Measurements from ENCODE around the gene FBLN1.

The FBLN1 gene

DNA sequence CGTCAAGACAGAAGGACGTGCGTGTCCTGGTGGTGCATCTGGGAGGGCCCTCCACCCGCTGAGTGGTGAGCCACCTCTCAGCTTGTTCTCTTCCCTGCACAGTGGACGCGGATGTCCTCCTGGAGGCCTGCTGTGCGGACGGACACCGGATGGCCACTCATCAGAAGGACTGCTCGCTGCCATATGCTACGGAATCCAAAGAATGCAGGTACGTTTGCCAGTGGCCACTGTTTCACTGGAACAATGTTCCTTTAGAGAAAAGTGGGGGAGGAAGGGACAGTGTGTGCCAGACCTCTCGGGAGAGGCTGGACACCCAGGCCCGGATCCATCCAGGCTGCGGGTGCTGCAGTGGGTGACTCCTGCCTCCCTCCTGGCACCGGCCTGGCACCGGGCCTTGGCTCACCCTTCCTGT is 15.9 kb downstream of the FBLN1 start:
- no peak overlapping the region for H3K4me3 ChIP-seq (ENCODE audit: low read length)

DNA sequence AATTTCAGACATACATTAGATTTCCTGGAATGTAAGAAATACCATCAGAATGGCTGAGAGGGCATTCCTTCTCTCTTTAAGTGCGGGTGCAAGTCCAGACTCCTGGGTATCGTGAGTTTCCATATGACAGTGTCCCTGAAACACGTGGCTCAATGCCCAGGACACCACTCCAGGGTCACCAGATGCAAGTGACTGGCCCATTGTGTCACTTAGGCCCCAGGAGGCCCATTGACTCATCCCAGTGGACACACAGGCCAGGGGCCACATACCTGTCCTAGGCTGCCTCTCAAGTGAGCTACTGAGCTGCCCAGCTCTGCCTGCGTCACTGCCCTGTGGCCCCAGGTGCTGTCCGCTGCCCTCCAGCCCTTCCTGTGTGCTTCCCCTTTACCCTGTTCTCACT is 18.5 kb downstream of the FBLN1 start:
- Histone ChIP-seq H3K4me3 (ENCODE audit: low read length) (no peak overlapping the region), H3K4me2 (ENCODE audit: low read length) (no peak overlapping the region), H3K9ac (ENCODE audit: low read length) (no peak overlapping the region), H3K36me3 (replicated peaks; ENCODE audit: low read depth, low read length) (no peaks in the 10 kb centered on the region), H3K4me1 (ENCODE audit: low read length) (no peaks in the 10 kb centered on the region), H2AFZ (ENCODE audit: low read depth, low read length) (no peak overlapping the region), H3K27ac (ENCODE audit: low read length) (no peak overlapping the region), H3K27me3 (ENCODE audit: low read depth, low read length) (peaks cover 38% of the 10 kb centered on the region), H4K20me1 (ENCODE audit: insufficient read depth, low read length) (no peaks in the 10 kb centered on the region), H3K79me2 (ENCODE audit: low read length) (no peaks in the 10 kb centered on the region), H3K9me3 (ENCODE audit: insufficient read depth, low read length) (no peaks in the 10 kb centered on the region)
- TF ChIP-seq, protein P1, sequence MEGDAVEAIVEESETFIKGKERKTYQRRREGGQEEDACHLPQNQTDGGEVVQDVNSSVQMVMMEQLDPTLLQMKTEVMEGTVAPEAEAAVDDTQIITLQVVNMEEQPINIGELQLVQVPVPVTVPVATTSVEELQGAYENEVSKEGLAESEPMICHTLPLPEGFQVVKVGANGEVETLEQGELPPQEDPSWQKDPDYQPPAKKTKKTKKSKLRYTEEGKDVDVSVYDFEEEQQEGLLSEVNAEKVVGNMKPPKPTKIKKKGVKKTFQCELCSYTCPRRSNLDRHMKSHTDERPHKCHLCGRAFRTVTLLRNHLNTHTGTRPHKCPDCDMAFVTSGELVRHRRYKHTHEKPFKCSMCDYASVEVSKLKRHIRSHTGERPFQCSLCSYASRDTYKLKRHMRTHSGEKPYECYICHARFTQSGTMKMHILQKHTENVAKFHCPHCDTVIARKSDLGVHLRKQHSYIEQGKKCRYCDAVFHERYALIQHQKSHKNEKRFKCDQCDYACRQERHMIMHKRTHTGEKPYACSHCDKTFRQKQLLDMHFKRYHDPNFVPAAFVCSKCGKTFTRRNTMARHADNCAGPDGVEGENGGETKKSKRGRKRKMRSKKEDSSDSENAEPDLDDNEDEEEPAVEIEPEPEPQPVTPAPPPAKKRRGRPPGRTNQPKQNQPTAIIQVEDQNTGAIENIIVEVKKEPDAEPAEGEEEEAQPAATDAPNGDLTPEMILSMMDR (IDR thresholded peaks at IDR 0.05; ENCODE audit: low read depth, low read length): no peak
- TF ChIP-seq EZH2phosphoT487 (IDR thresholded peaks at IDR 0.05; ENCODE audit: low read depth): no peak

More for the DNA sequence above, 15.9 kb downstream of the FBLN1 start:
- Histone ChIP-seq H3K9me3 (ENCODE audit: insufficient read depth, low read length) (no peaks in the 10 kb centered on the region), H3K4me1 (ENCODE audit: low read length) (no peaks in the 10 kb centered on the region), H2AFZ (ENCODE audit: low read depth, low read length) (no peak overlapping the region), H3K27ac (ENCODE audit: low read length) (no peak overlapping the region), H3K27me3 (ENCODE audit: low read depth, low read length) (peaks cover 54% of the 10 kb centered on the region), H3K36me3 (replicated peaks; ENCODE audit: low read depth, low read length) (no peaks in the 10 kb centered on the region), H3K4me2 (ENCODE audit: low read length) (no peak overlapping the region), H4K20me1 (ENCODE audit: insufficient read depth, low read length) (no peaks in the 10 kb centered on the region), H3K79me2 (ENCODE audit: low read length) (no peaks in the 10 kb centered on the region), H3K9ac (ENCODE audit: low read length) (no peak overlapping the region)
- TF ChIP-seq, protein P1 (IDR thresholded peaks at IDR 0.05; ENCODE audit: low read depth, low read length): no peak
- TF ChIP-seq EZH2phosphoT487 (IDR thresholded peaks at IDR 0.05; ENCODE audit: low read depth): no peak

DNA sequence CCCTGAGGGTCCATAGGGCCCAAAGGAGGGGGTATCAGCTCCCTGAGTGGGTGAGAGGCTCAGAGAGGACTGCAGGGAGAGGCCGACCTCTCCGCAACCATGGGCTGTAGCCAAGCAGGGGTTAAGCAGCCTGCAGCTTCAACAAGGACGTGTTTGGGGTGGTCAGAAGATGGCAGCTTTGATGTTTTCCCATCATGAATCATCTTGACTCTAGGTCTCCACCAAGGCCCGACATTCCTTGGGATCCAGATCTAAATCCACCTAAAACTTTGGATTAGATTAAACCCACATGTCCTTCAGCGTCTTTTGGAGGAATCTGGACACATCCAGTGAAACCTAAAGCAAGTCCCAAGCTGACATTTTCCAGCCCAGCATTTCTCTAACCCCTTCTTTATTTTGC is 19.8 kb downstream of the FBLN1 start:
- no peaks in the 10 kb centered on the region for H4K20me1 ChIP-seq (ENCODE audit: insufficient read depth, low read length)
- peaks cover 25% of the 10 kb centered on the region for H3K27me3 ChIP-seq (ENCODE audit: low read depth, low read length)
- H3K36me3 ChIP-seq (replicated peaks; ENCODE audit: low read depth, low read length): no peaks in the 10 kb centered on the region
- H2AFZ ChIP-seq (ENCODE audit: low read depth, low read length): no peak overlapping the region
- TF ChIP-seq EZH2phosphoT487 (IDR thresholded peaks at IDR 0.05; ENCODE audit: low read depth): no peak
- TF ChIP-seq, protein P1 (IDR thresholded peaks at IDR 0.05; ENCODE audit: low read depth, low read length): no peak
- no peaks in the 10 kb centered on the region for H3K79me2 ChIP-seq (ENCODE audit: low read length)
- no peak overlapping the region for H3K9ac ChIP-seq (ENCODE audit: low read length)
- H3K4me2 ChIP-seq (ENCODE audit: low read length): no peak overlapping the region
- no peaks in the 10 kb centered on the region for H3K4me1 ChIP-seq (ENCODE audit: low read length)
- H3K9me3 ChIP-seq (ENCODE audit: insufficient read depth, low read length): no peaks in the 10 kb centered on the region
- H3K4me3 ChIP-seq (ENCODE audit: low read length): no peak overlapping the region
- H3K27ac ChIP-seq (ENCODE audit: low read length): no peak overlapping the region

DNA sequence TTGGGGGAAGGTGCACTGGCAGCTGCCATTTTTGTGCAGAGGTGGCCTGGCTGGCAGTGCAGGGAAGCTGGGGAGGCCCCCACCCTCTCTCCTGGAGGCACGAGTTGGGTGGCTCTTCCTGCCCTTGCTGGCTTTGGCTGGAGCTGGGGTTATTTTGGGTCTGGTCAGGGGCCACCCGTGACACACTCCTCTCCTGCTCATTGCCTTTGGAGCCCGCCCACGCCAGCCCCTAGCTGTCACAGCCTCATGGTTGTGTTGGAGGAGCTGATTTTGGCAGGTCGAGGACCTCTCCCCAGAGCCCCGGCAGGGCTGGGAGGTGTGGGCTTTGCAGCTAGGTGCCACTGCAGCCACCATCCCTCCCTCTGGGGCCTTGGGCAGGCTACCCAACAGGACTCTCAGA is 21.5 kb downstream of the FBLN1 start:
- Histone ChIP-seq H3K27ac (ENCODE audit: low read length) (no peak overlapping the region), H3K27me3 (ENCODE audit: low read depth, low read length) (peaks cover 23% of the 10 kb centered on the region), H3K79me2 (ENCODE audit: low read length) (no peaks in the 10 kb centered on the region), H2AFZ (ENCODE audit: low read depth, low read length) (no peak overlapping the region), H3K4me1 (ENCODE audit: low read length) (no peaks in the 10 kb centered on the region), H3K9me3 (ENCODE audit: insufficient read depth, low read length) (no peaks in the 10 kb centered on the region), H4K20me1 (ENCODE audit: insufficient read depth, low read length) (no peaks in the 10 kb centered on the region), H3K4me3 (ENCODE audit: low read length) (no peak overlapping the region), H3K4me2 (ENCODE audit: low read length) (no peak overlapping the region), H3K36me3 (replicated peaks; ENCODE audit: low read depth, low read length) (no peaks in the 10 kb centered on the region), H3K9ac (ENCODE audit: low read length) (no peak overlapping the region)
- TF ChIP-seq, protein P1 (IDR thresholded peaks at IDR 0.05; ENCODE audit: low read depth, low read length): no peak
- TF ChIP-seq EZH2phosphoT487 (IDR thresholded peaks at IDR 0.05; ENCODE audit: low read depth): no peak
